NT2/D1 (cell line): Measurements from ENCODE around the gene MUC4.
"Not testable (repeated sequence)": the region's sequence is repeated elsewhere in the genome, so short reads cannot be mapped to it uniquely, and the experiment has no call there.

Source experiments
- SUZ12 ChIP-seq: IDR thresholded peaks from 2 replicates; pipeline ENCODE4 v1.6.1; 2011; ENCODE audit not compliant: insufficient read length, insufficient read depth; ENCODE audit errors: extremely low read depth
- YY1 ChIP-seq: IDR thresholded peaks from 2 replicates; pipeline ENCODE4 v1.6.1; 2011; ENCODE audit not compliant: insufficient read length, insufficient read depth

GRCh38 chr3:195710126-195710905 is 101.4 kb downstream of the MUC4 start:
- TF ChIP-seq SUZ12, YY1: not testable (repeated sequence)
